ENCODE results near the gene CD3G. TPM values are rescaled to one million over a fixed set of nuclear protein-coding genes. Genes with fewer than 3 reads are reported as not detected.
"Not testable (repeated sequence)": the region's sequence is repeated elsewhere in the genome, so short reads cannot be mapped to it uniquely, and the experiment has no call there.

CD3G gene
- polyA plus RNA-seq (ENCODE audit: insufficient read length in 3 of 3) = under 1 TPM; 0.31 to 0.51 (median 0.43) TPM

DNA sequence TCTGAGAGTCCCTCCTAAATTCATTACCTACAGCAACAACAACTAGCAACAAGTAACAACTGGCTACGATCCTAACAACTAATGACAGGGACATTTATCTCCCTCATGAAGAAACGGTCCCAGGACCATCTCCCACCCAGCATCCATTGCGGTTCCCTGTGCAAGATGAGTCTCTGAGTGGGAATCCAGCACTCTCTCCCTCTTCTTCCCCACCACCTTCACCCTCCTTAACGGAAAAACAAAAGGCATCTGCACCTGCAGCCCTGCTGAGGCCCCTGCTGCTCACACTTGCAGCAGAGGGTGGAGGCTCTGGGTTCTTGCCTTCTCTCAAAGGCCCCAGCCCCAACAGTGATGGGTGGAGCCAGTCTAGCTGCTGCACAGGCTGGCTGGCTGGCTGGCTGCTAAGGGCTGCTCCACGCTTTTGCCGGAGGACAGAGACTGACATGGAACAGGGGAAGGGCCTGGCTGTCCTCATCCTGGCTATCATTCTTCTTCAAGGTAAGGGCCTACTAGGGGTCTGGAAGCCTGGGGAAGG lies at the start of gene CD3G:
Gene CD3G (plus strand): TSS at position 364 of the 535 bp plus-strand sequence. CDS start 80 bp downstream, at position 444.
- DNase-seq (ENCODE audit: low read depth in 3 of 3, low spot score in 2 of 3) = no peak

DNA sequence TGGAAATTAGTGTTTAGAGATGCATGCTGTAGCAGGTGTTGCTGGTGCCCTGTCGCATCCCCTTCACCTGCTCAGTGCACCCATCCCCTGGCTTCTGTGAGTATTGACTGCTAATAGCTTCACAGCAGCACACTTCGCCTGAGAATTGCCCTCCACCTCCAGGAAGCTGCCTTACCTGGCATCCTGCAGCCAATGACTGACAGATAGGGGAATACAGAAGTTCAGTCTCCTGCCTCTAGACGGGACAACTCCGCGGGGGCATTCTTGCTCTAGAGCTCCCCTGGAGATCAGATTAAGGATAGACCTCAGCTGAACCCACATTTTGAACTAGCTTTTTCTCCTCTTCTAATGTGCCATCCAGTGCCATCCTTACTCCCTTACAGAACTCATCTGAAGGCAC lies 48.9 kb upstream of the CD3G start:
- no peak for DNase-seq (ENCODE audit: low read depth in 3 of 3, low spot score in 2 of 3)

DNA sequence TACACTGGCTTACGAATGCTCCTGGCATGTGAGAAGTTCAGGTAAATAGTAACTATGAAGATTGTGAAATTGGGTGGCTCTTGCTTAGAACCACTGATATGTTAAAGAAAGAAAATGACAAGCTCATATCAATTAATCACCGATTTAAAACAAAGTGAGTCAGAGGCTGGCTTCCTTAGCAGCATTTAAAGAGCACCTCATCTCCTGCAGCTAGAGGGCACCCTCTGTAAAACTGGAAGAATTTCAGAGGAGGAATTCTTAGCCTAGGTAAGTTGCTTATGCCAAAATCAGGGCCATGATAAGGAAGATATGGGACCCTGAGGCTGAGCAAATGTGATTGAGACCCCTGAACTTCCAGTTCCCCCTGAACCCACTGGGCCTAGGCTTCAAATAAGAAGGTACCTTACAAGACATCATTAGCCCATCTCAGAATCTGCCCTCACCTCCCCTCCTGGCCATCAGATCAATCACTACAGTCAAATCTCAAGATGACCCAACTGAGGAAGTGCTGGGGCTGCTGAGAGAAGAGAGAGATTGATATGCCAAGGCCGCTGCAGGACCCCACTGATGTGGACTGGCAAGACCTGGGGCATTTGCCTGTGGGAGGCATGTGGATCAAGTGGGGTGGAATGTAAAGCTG lies 48.2 kb upstream of the CD3G start:
- DNase-seq (ENCODE audit: low read depth in 3 of 3, low spot score in 2 of 3) = no peak

DNA sequence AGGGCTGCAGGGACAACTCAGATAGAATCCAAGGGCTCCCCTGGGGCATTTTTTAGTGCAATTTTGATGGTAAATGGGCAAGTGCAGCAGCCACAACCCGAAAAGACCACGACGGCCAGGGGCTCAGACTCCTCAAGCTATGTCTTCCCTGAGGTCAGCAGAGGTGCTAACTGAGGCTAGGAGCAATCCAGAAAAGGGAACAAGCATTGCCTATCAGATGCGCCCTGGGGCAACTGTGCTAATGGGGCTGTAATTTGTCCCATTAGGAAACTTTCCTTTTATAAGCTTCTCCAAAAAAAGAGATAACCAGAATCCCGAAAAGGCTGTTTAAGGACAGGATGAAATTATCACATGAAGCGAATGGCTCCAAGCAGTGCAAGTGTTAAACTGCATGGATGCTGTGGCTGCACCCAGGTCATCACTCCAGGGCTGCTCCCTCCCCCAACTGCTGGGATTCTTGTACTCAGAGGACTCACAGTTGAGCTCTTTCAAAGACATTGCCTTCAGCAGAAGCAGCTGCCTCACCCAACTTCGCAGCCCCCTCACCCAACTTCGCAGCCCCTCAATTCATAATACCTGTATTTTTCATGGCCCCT lies 42.4 kb upstream of the CD3G start:
- no peak for DNase-seq (ENCODE audit: low read depth in 3 of 3, low spot score in 2 of 3)

DNA sequence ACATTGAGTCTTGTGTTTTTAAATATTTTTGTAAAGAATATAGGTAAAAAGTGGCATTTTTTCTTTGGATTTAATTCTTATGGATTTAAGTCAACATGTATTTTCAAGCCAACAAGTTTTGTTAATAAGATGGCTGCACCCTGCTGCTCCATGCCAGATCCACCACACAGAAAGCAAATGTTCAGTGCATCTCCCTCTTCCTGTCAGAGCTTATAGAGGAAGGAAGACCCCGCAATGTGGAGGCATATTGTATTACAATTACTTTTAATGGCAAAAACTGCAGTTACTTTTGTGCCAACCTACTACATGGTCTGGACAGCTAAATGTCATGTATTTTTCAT lies 39.9 kb upstream of the CD3G start:
- DNase-seq (ENCODE audit: low read depth in 3 of 3, low spot score in 2 of 3) = no peak

DNA sequence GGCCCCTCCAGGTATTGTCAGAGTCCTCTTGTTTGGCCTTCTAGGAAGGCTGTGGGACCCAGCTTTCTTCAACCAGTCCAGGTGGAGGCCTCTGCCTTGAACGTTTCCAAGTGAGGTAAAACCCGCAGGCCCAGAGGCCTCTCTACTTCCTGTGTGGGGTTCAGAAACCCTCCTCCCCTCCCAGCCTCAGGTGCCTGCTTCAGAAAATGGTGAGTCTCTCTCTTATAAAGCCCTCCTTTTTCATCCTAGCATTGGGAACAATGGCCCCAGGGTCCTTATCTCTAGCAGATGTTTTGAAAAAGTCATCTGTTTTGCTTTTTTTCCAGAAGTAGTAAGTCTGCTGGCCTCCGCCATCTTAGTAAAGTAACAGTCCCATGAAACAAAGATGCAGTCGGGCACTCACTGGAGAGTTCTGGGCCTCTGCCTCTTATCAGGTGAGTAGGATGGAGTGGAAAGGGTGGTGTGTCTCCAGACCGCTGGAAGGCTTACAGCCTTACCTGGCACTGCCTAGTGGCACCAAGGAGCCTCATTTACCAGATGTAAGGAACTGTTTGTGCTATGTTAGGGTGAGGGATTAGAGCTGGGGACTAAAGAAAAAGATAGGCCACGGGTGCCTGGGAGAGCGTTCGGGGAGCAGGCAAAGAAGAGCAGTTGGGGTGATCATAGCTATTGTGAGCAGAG lies 39.4 kb upstream of the CD3G start, which contains the start of gene CD3E:
Gene CD3E (plus strand): TSS at position 163 of the 681 bp plus-strand sequence. CDS start 223 bp downstream, at position 386.
- DNase-seq (ENCODE audit: low read depth in 3 of 3, low spot score in 2 of 3) = no peak

DNA sequence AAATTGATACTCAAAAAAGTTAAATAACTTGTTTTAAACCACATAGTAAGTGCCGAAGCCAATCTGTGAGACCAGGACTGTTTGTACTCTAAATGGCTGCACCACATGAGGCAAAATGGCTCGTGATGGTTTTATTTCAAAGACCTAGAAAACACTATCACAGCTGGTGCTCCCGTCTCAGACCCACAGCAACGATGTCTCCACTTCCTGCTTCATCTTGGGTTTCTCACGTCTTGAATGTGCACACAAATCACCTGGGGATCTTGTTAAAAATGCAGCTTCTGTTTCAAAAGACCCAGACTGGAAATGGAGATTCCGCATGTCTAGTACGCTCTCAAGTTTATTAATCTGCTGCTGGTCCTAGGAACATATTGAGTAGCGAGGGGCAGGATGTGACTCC lies 38.4 kb upstream of the CD3G start:
- no peak for DNase-seq (ENCODE audit: low read depth in 3 of 3, low spot score in 2 of 3)

DNA sequence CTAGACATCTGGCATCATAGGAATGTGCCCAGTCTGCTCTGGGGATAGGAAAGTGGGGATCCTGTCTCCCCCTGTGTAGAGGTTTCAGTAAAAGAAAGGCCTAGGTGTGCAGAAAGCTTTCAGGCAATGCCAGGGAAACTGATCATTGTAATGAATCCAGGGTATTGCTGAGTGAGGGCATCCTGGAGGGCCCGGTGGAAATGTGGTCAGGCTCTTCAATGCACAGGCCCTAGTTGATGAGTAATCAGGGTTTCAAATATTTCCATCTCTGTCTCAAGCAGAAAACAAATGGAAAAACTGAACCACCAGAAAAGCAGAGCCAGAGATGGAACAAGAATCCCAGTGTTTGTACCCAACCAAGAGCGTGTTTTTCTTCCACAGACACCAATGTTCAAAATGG lies 37.6 kb upstream of the CD3G start:
- DNase-seq (ENCODE audit: low read depth in 3 of 3, low spot score in 2 of 3) = no peak

DNA sequence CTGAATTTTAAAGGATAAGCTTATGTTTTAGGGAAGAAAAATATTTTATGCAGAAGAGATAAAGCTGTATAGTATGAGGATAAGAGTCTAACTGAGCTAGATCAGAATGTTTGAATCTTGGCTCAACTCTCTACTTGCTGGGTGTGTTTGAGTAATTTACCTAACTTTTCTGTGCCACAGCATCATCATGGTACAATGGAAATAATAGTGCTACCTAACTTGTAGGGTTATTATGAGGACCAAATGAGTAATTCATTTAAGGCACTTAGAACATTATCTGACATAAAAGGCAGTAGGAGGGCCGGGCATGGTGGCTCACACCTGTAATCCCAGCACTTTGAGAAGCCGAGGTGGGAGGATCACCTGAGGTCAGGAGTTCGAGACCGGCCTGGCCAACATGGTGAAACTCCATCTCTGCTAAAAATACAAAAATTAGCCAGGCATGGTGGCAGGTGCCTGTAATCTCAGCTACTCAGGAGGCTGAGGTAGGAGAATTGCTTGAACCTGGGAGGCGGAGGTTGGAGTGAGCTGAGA lies 35.1 kb upstream of the CD3G start:
- not testable (repeated sequence) for DNase-seq (ENCODE audit: low read depth in 3 of 3, low spot score in 2 of 3)

DNA sequence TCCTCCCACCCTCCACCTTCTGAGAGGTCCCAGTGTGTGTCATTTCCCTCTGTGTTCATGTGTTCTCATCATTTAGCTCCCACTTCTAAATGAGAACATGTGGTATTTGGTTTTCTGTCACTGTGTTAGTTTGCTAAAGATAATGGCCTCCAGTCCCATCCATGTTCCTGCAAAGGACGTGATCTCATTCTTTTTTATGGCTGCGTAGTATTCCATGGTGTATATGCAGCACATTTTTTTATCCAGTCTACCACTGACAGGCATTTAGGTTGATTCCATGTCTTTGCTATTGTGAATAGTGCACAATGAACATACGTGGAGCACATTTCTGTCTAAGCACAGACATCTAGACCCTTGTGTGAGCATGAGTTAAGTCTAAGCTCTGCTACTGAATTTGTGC lies 33.9 kb upstream of the CD3G start:
- no peak for DNase-seq (ENCODE audit: low read depth in 3 of 3, low spot score in 2 of 3)

DNA sequence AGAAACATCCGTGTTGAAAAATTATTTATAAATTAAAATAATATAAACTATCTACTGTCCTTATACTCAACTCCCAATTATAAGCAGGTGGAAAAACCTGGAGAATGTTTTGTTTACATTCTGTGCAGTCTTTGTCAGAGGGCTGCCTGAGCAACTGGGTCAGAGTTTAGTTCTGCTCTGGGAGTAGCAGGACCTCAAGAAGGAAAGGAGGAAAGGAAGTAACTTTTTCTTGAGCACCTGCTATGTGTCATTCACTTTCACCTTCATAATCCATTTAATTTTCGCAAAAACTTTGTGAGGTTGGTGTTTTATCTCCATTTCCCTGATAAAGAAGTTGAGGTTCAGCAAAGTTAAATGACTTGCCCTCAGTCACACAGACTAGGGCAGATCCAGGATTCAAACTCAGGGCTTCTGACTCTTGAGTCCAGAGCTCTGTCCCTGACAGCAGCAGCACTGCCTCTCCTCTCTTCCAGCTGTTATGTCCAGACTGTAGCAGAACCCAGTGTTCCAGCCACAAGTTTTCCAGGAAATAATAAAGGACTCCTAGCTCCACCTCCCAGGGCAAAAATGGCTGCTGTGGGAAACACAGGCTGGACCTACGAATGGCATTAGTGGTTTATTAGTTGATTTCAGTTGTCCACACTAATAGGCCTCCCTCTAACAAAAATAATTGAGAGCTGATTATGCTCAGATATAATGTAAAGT lies 33.2 kb upstream of the CD3G start:
- DNase-seq (ENCODE audit: low read depth in 3 of 3, low spot score in 2 of 3) = no peak

DNA sequence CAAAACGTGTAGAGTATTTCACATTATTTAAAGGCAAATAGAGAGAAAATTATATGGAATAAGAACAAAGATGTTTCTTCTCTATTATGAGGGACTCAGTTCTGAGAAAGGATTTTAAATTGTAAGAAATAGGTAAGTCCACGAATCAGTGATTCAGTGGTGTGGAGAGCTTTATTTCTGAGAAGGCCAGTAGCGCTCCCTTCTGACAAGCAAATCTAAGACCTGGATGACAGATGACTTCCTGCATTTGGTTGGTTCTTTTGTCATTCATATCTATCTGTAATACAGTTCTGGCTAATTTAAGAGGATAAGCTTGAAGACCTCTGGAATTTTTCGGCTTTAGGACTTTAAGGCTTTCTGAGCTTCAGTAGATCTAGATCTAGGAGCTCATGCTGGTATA lies 32.6 kb upstream of the CD3G start:
- DNase-seq (ENCODE audit: low read depth in 3 of 3, low spot score in 2 of 3) = no peak

DNA sequence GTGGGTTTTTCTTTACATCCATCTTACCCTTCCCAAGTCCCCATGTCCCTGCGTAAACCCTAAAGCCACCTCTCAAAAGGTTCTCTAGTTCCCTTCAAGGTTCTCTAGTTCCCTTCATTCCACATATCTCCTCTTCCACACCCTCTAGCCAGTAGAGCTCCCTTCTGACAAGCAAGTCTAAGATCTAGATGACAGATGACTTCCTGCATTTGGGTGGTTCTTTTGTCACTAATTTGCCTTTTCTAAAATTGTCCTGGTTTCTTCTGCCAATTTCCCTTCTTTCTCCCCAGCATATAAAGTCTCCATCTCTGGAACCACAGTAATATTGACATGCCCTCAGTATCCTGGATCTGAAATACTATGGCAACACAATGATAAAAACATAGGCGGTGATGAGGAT lies 31.8 kb upstream of the CD3G start:
- DNase-seq (ENCODE audit: low read depth in 3 of 3, low spot score in 2 of 3) = no peak

DNA sequence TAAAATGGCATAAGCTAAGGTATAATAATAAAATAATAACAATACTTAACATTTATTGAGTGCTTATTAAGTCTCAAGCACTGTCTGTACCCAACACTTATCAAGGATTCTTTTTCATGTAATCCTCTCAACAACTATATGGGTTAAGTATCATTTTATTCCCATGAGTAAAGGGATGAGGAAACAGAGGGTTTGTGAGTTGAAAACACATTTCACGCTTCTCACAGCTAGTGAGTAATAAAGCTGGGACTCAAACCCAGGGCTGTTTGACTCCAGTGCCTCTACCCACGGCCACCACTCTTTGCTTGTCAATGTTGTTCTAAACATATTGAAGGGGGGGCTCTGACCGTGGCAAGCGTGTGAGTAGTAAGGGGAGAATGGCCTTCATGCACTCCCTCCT lies 30.9 kb upstream of the CD3G start:
- no peak for DNase-seq (ENCODE audit: low read depth in 3 of 3, low spot score in 2 of 3)

DNA sequence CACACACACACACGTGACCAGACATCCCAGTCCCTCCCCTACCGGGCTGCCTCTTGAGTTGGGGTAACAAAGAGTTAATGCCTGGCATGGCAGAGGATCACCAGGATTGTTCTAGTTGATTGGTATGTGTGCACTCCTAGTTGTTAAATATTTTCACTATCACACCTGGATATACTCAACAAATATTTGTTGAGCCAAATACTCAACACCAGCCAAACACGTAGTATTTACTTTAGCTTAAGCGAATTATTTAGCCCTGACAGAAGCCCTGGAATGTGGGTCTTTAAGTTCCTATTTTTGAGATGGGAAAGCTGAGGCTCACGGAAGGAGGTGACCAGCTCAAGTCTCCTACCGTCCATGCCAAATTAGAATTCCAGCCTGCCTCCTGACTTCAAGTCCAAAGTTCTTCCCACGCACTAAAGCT lies 29.1 kb upstream of the CD3G start:
- no peak for DNase-seq (ENCODE audit: low read depth in 3 of 3, low spot score in 2 of 3)

DNA sequence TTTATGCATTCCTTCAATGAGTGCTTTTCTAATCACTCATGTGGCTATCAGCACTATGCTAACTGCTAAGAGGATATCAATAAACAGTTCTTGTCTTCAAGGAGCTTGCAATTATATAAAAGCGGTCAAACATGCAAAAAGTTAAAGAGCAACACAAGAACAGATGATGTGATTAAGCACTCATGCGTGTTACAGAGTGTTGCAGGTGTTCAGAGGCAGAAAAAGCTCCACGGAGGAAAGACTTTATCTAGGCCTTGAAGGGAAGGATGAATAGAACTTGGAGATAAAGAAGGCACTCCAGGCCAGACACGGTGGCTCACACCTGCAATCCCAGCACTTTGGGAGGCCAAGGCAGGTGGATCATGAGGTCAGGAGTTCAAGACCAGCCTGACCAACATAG lies 26.0 kb upstream of the CD3G start:
- no peak for DNase-seq (ENCODE audit: low read depth in 3 of 3, low spot score in 2 of 3)

DNA sequence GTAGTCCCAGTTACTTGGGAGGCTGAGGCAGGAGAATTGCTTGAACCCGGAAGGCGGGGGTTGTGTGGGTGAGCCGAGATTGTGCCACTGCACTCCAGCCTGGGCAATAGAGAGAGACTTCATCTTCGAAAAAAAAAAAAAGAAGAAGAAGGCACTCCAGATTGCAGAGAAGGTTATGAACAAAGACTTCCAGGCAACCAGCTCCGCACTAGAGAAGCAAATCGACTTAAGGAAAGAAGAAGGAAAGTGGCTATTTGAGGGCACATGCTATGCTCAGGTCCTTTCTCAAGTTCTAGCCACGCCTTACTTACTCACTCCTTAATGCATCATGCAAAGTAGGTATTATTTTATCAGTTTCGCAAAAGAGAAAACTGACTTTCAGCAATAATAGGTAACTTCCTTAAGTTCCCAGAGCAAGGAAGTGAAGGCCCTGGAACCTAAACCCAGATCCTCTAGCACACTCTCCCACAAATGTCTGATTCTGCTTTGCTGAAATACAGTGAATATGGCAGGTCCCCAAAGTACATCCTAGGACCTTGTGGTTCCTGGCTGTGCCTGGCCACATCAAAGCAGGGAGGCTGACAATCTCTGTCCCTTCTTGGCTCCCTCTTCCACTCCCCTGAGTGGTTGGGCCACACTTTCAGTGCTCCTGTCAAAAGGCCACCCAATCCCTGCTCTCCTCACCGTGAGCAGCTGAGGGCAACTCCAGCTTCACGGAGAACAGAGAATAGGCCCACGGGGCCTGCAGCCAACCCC lies 25.4 kb upstream of the CD3G start:
- no peak for DNase-seq (ENCODE audit: low read depth in 3 of 3, low spot score in 2 of 3)

DNA sequence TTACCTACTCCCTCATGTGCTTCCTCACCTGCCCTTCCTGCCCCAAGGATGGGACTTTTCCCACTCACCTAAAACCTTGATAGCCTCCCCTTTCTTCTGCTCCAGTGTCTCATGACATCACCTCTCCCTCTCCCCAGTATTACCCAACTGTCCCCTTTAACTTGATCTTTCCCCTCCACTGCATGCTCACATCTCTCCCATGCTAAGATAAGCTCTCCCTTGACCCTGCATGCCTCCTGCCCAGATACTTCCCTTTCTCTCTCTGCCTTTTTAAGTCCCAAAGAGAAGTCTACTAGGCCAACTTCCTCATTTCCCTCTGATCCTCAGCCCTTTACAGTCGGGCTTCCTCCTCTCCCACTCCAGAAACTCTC lies 24.8 kb upstream of the CD3G start:
- no peak for DNase-seq (ENCODE audit: low read depth in 3 of 3, low spot score in 2 of 3)

DNA sequence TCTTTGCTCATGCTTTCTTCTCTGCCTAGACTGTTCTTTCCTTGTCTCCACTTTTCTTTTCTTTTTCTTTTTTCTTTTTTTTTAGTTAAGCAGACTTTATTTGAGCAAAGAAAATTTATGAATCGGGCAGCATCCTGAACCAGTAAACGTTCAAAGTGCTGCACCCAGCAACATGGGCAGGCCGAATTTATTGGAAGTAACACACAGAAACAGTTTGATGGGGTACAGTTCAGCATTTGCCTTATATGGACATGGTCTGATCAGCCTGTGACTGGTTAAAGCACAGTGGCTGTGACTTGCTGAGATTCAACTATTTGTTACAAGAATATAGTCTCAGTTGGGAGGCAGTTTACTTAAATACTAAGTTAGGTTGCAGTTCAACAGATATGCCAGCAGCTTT lies 23.6 kb upstream of the CD3G start:
- no peak for DNase-seq (ENCODE audit: low read depth in 3 of 3, low spot score in 2 of 3)

DNA sequence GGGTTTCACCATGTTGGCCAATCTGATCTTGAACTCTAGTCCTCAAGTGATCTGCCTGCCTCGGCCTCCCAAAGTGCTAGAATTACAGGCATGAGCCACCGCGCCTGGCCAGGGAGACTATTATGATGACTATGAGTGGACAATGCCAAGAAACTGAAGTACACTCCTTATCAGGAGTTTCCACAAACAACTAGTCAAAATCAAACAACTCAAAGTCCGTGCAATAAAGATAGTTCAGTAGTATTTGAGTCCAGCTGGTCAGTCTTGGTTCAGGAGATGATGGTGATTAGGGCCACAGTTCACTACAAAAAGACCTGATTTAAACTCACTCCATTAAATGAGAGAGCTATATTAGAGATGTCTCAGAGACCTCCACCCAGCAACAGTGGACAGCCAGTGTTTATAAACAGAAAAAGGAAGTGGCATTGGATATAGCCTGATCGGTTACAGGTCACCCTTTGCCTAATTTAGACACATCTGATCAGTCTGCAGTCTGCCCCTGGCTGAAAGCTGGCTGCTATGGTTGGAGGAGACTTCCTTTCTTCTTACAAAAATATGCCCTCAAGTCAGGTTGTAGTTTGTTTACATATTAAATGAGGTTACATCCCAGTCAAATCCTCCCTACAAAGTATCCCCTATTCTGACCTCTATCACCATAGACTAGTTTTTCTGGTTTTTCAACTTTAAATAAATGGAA lies 22.6 kb upstream of the CD3G start:
- DNase-seq (ENCODE audit: low read depth in 3 of 3, low spot score in 2 of 3) = no peak
